ENCODE results near the gene RAD51B.

GRCh38 chr14:68377006-68377405 lies 557.4 kb downstream of the RAD51B start:
- TF ChIP-seq, protein P1, sequence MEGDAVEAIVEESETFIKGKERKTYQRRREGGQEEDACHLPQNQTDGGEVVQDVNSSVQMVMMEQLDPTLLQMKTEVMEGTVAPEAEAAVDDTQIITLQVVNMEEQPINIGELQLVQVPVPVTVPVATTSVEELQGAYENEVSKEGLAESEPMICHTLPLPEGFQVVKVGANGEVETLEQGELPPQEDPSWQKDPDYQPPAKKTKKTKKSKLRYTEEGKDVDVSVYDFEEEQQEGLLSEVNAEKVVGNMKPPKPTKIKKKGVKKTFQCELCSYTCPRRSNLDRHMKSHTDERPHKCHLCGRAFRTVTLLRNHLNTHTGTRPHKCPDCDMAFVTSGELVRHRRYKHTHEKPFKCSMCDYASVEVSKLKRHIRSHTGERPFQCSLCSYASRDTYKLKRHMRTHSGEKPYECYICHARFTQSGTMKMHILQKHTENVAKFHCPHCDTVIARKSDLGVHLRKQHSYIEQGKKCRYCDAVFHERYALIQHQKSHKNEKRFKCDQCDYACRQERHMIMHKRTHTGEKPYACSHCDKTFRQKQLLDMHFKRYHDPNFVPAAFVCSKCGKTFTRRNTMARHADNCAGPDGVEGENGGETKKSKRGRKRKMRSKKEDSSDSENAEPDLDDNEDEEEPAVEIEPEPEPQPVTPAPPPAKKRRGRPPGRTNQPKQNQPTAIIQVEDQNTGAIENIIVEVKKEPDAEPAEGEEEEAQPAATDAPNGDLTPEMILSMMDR (IDR thresholded peaks at IDR 0.05): no peak
- TF ChIP-seq REST (IDR thresholded peaks at IDR 0.05; ENCODE audit: insufficient read depth in 1 of 2, low read depth in 2 of 2, low read length in 1 of 2) (no peak), SIN3A (IDR thresholded peaks at IDR 0.05; ENCODE audit: borderline replicate concordance, insufficient read depth, low read depth, low read length) (no peak), POLR2AphosphoS5 (IDR thresholded peaks at IDR 0.05; ENCODE audit: low read depth, low read length) (no peak)
